Neural progenitor cell (in vitro differentiated cells): ENCODE results near the gene ASL.

Experiments
- EZH2 ChIP-seq: fragments of 200-600 bp; sonication (generic); IDR thresholded peaks from 2 replicates; pipeline ENCODE4 v1.6.1; 2017; ENCODE audit warnings: antibody characterized with exemption, mild to moderate bottlenecking, moderate library complexity
- EZH2phosphoT487 ChIP-seq: fragments of 200-600 bp; sonication (generic); IDR thresholded peaks from 2 replicates; pipeline ENCODE4 v1.6.1; 2017; ENCODE audit warnings: antibody characterized with exemption
- TF ChIP-seq, protein P1 (sequence below): fragments of 200-600 bp; sonication (generic); IDR thresholded peaks from 2 replicates; pipeline ENCODE4 v1.5.1; 2017; ENCODE audit warnings: antibody characterized with exemption, mild to moderate bottlenecking

DNA sequence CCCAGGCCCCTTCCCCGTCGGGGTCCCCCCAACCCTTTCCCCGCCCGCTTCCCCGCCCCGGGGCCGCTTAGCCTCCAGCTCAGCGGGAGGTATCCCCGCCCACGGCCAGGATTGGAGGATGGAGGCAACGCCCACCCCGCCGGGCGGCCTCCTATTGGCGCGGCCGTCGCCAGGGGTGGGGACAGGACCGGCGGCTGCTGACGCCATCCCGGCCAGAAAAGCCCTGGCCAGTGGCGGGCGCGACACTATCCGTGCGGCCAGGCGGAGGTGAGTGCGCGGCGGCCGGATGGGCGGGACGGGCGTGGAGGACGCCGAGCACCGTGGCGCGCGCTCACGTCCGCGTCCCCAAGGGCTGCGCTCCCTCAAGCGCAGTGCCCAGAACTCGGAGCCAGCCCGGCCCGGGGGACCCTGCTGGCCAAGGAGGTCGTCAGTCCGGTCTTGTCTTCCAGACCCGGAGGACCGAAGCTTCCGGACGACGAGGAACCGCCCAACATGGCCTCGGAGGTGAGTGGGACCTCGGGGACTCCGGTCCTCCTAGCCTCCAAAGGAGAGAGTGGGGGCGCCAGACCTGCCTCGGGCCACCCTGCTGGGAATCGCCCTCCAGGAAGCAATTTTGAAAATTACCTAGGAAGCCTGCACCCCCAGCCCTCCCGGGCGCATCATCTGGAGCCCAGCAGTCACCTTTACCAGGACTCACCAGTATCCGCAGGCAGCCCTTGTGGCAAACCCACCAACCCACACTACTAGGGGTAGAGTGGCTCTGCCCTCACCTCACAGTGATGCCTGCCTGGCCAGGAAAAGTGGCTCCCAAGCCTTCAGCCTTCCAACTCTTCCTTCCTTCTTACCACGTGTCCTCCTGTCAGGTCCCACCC lies at the start of gene ASL:
- TF ChIP-seq, protein P1, sequence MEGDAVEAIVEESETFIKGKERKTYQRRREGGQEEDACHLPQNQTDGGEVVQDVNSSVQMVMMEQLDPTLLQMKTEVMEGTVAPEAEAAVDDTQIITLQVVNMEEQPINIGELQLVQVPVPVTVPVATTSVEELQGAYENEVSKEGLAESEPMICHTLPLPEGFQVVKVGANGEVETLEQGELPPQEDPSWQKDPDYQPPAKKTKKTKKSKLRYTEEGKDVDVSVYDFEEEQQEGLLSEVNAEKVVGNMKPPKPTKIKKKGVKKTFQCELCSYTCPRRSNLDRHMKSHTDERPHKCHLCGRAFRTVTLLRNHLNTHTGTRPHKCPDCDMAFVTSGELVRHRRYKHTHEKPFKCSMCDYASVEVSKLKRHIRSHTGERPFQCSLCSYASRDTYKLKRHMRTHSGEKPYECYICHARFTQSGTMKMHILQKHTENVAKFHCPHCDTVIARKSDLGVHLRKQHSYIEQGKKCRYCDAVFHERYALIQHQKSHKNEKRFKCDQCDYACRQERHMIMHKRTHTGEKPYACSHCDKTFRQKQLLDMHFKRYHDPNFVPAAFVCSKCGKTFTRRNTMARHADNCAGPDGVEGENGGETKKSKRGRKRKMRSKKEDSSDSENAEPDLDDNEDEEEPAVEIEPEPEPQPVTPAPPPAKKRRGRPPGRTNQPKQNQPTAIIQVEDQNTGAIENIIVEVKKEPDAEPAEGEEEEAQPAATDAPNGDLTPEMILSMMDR: no peak
- TF ChIP-seq EZH2phosphoT487 (no peak), EZH2 (no peak)
